Stomach (tissue), 9 donors: ENCODE measurements around the gene PIKFYVE. TPM values are rescaled to one million over a fixed set of nuclear protein-coding genes. Genes with fewer than 3 reads are reported as not detected.

Experiments
- DNase-seq, 2 donors: peaks; one replicate each; pipeline versions ENCODE4 v3.0.0 to v3.0.0-alpha.2; 2013 to 2019
- H3K27ac ChIP-seq, 5 donors: fragments of 200-600 bp in 4 of 5; sonication (generic) in 4 of 5; one replicate each; pipeline ENCODE4 v1.5.1; 2013 to 2019; ENCODE audit warnings: mild to moderate bottlenecking in 1 of 5, moderate library complexity in 1 of 5
- H3K27me3 ChIP-seq, 3 donors: fragments of 200-600 bp; sonication (generic); one replicate each; pipeline ENCODE4 v1.5.1; 2017 to 2019; ENCODE audit warnings: mixed run types in 1 of 3
- H3K36me3 ChIP-seq, 4 donors: fragments of 200-600 bp; sonication (generic); 1 replicate in 3 of 4; 2 replicates in 1 of 4; pipeline ENCODE4 v1.5.1; 2016 to 2019
- H3K4me1 ChIP-seq, 4 donors: fragments of 200-600 bp; sonication (generic); one replicate each; pipeline ENCODE4 v1.5.1; 2016 to 2019
- H3K4me3 ChIP-seq, 4 donors: fragments of 200-600 bp; sonication (generic) in 3 of 4; one replicate each; pipeline ENCODE4 v1.5.1; 2016 to 2019; ENCODE audit warnings: mild to moderate bottlenecking in 1 of 4
- H3K9me3 ChIP-seq, 4 donors: fragments of 200-600 bp; sonication (generic); one replicate each; pipeline ENCODE4 v1.5.1; 2016 to 2019
- CTCF ChIP-seq, 7 experiments: fragments of 450-650 bp in 4 of 7; fragments of 200-600 bp in 3 of 7; sonication (generic) in 3 of 7; IDR thresholded peaks; one replicate each; pipeline ENCODE4 v1.5.1; 2016 to 2019; ENCODE audit warnings: antibody characterized with exemption in 7 of 7, control low read depth in 2 of 7, mild to moderate bottlenecking in 1 of 7
- EP300 ChIP-seq: sonication (generic); formaldehyde crosslinking; IDR thresholded peaks from one replicate; pipeline ENCODE4 v1.6.1; 2017; ENCODE audit warnings: antibody characterized with exemption
- POLR2A ChIP-seq, 4 donors: fragments of 450-650 bp; IDR thresholded peaks; one replicate each; pipeline ENCODE4 v1.6.1; 2016; ENCODE audit warnings: antibody characterized with exemption in 4 of 4, control low read depth in 2 of 4, mild to moderate bottlenecking in 1 of 4, moderate library complexity in 1 of 4
- POLR2AphosphoS5 ChIP-seq, 3 donors: sonication (generic); formaldehyde crosslinking; IDR thresholded peaks; one replicate each; pipeline ENCODE4 v1.6.1; 2016; ENCODE audit warnings: antibody characterized with exemption in 3 of 3
- WGBS, 5 donors: extraction: QIAGEN DNeasy Blood & Tissue Kit in 3 of 5; methylation state at CpG; one replicate each; pipeline versions ENCODE4 v1.1.5 to v1.1.7; 2013 to 2018; 5-methylcytosine and 5-hydroxymethylcytosine counted together
- intact Hi-C: fragments of 100-400 bp; cut with DNase I; formaldehyde crosslinking; loops from one replicate; pipeline ENCODE4 v1.15.1; 2023; ENCODE audit warnings: low total_unique reads
- polyA plus RNA-seq, 3 donors: library from polyadenylated mRNA; stranded (reverse); fragments of 200-250 nt; gene quantifications; one replicate each; pipeline ENCODE4 v1.2.3, GENCODE V29; 2013
- total RNA-seq, 5 donors: library from RNA; depleted of rRNA; stranded (reverse); fragments of >200 nt; gene quantifications; one replicate each; pipeline versions ENCODE4 v1.1.0 to v1.2.3, GENCODE V29; 2014 to 2016
- donor health status: healthy with polysubstance abuse.
- donor health status: Bipolar disorder and iron deficiency.
- donor health status: healthy.

Gene PIKFYVE
- total and polyA plus RNA-seq, 8 donors = 3.0 to 42.8 (median 20.3) TPM

GRCh38 chr2:208304695-208305094, 38.6 kb downstream of the PIKFYVE start:
- 93 to 97% (median 96%) methylated on average over 4 of the region's 4 CpGs for WGBS, 5 donors
- intact Hi-C loops = no loop called here
- no peaks in the 10 kb centered on the region for H3K4me1 ChIP-seq
- H3K36me3 ChIP-seq = peaks cover 19 to 85% (median 75%) of the 10 kb centered on the region in 4 donors
- DNase-seq = no peak
- no peaks in the 10 kb centered on the region for H3K27me3 ChIP-seq
- H3K4me3 ChIP-seq = no peak overlapping the region
- H3K27ac ChIP-seq = no peak overlapping the region
- TF ChIP-seq POLR2AphosphoS5 (IDR thresholded peaks at IDR 0.05) = no peak
- H3K9me3 ChIP-seq = no peaks in the 10 kb centered on the region

- H3K4me1 ChIP-seq = peaks cover 0 to 4% (median 0%) of the 10 kb centered on the region in 4 donors
- no peak for DNase-seq
- no peak overlapping the region for H3K4me3 ChIP-seq
- WGBS, 5 donors = 95 to 100% (median 100%) methylated on average over 1 of the region's 1 CpG
- H3K36me3 ChIP-seq = peaks cover 18 to 69% (median 64%) of the 10 kb centered on the region in 4 donors
- intact Hi-C loops = no loop called here
- H3K27me3 ChIP-seq = no peaks in the 10 kb centered on the region
- TF ChIP-seq POLR2A (IDR thresholded peaks at IDR 0.05) = no peak
- TF ChIP-seq CTCF (IDR thresholded peaks at IDR 0.05) = no peak
- TF ChIP-seq EP300 = no peak
- TF ChIP-seq POLR2AphosphoS5 (IDR thresholded peaks at IDR 0.05) = no peak
- H3K9me3 ChIP-seq = no peaks in the 10 kb centered on the region
- H3K27ac ChIP-seq = no peak overlapping the region
These were observed 40.2 kb downstream of the PIKFYVE start for GRCh38 chr2:208306291-208306690.

GRCh38 chr2:208311321-208311720, 45.3 kb downstream of the PIKFYVE start:
- intact Hi-C loops = no loop called here
- Histone ChIP-seq H3K36me3 (peaks cover 13 to 43% (median 39%) of the 10 kb centered on the region in 4 donors), H3K27me3 (no peaks in the 10 kb centered on the region), H3K9me3 (no peaks in the 10 kb centered on the region), H3K27ac (no peak overlapping the region), H3K4me1 (peaks cover 0 to 12% (median 0%) of the 10 kb centered on the region in 4 donors), H3K4me3 (no peak overlapping the region)
- no peak for TF ChIP-seq POLR2A (IDR thresholded peaks at IDR 0.05)
- no peak for TF ChIP-seq CTCF (IDR thresholded peaks at IDR 0.05)
- TF ChIP-seq POLR2AphosphoS5 (IDR thresholded peaks at IDR 0.05) = no peak
- no peak for TF ChIP-seq EP300
- no peak for DNase-seq
- WGBS, 5 donors = 65 to 78% (median 74%) methylated on average over 2 of the region's 2 CpGs

GRCh38 chr2:208311954-208312353, 45.9 kb downstream of the PIKFYVE start:
- no peaks in the 10 kb centered on the region for H3K9me3 ChIP-seq
- 75 to 91% (median 83%) methylated on average over 4 of the region's 4 CpGs for WGBS, 5 donors
- intact Hi-C loops = no loop called here
- no peaks in the 10 kb centered on the region for H3K27me3 ChIP-seq
- peaks cover 13 to 44% (median 36%) of the 10 kb centered on the region in 4 donors for H3K36me3 ChIP-seq
- H3K4me3 ChIP-seq = no peak overlapping the region
- DNase-seq = no peak
- no peak for TF ChIP-seq EP300
- no peak overlapping the region for H3K27ac ChIP-seq
- peaks cover 0 to 12% (median 0%) of the 10 kb centered on the region in 4 donors for H3K4me1 ChIP-seq

GRCh38 chr2:208315081-208315788, 49.2 kb downstream of the PIKFYVE start:
- Histone ChIP-seq H3K27me3 (no peaks in the 10 kb centered on the region), H3K4me1 (peaks cover 0 to 15% (median 2%) of the 10 kb centered on the region in 4 donors), H3K36me3 (peaks cover 18 to 62% (median 54%) of the 10 kb centered on the region in 4 donors), H3K27ac (no peak overlapping the region), H3K4me3 (no peak overlapping the region), H3K9me3 (no peaks in the 10 kb centered on the region)
- TF ChIP-seq CTCF (IDR thresholded peaks at IDR 0.05) = no peak
- TF ChIP-seq POLR2AphosphoS5 (IDR thresholded peaks at IDR 0.05) = no peak
- WGBS, 5 donors = 77 to 84% (median 79%) methylated on average over 8 of the region's 8 CpGs
- no peak for DNase-seq
- intact Hi-C loops = no loop called here
